NCI-H526 (cell line): ENCODE results near the gene NSMCE1.
"Not testable (repeated sequence)": the region's sequence is repeated elsewhere in the genome, so short reads cannot be mapped to it uniquely, and the experiment has no call there.

ENCODE experiments used
- DNase-seq, 2 experiments: peaks; one replicate each; lab custom pipeline; 2025; lab: John Stamatoyannopoulos, UW

NSMCE1 gene

GRCh38 chr16:27272076-27272475 lies 3.5 kb upstream of the NSMCE1 start:
- no peak for DNase-seq

DNA sequence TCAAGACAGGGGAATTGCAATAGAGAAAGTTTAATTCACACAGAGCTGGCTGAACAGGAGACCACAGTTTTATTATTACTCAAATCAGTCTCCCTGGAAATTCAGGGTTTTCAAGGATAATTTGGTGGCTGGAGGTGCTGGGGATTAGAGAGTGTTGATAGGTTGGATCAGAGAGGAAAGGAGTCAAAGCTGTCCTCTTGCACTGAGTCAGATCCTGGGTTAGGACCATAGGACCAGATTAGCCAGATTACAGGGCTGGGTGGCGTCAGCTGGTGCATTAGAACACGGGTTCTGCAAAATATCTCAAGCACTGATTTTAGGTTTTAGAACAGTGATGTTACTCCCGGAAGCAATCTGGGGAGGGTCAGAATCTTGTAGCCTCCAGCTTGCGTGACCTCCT lies 1.8 kb upstream of the NSMCE1 start:
- no peak for DNase-seq

- DNase-seq = no peak
These were observed 953 bp upstream of the NSMCE1 start for GRCh38 chr16:27269300-27270150.

DNA sequence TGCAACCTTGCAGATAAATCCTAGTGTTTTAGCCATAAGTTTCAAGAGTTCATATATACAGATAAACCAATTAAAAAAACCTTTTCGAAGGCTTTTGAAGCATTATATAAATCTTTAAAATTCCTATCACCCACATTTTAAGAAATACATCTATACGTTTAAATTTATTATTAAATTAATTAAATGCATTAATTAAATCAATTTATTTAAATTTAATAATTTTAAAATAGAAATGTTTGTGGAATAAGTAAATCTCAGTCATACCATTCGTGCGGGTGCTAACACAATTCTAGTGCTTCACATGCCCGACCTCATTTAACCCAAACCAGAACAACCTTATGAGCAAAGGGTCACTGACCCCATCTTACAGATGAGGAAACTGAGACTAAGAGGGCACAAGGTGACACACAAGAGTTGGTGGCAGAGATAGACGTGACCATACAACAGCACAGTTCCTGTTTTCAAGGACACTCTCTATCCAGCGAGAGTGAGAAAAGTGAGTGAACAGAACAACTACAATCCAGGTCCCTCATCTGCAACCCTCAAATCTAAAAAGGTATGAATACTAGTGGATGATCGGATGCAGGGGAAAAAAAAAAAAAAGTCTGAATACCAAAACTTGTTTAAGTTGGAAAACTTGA lies 1.4 kb downstream of the NSMCE1 start:
- no peak for DNase-seq

- no peak for DNase-seq
These were observed 2.6 kb downstream of the NSMCE1 start for GRCh38 chr16:27265982-27266381.

- DNase-seq = no peak
These were observed 4.4 kb downstream of the NSMCE1 start for GRCh38 chr16:27264151-27264550.

DNA sequence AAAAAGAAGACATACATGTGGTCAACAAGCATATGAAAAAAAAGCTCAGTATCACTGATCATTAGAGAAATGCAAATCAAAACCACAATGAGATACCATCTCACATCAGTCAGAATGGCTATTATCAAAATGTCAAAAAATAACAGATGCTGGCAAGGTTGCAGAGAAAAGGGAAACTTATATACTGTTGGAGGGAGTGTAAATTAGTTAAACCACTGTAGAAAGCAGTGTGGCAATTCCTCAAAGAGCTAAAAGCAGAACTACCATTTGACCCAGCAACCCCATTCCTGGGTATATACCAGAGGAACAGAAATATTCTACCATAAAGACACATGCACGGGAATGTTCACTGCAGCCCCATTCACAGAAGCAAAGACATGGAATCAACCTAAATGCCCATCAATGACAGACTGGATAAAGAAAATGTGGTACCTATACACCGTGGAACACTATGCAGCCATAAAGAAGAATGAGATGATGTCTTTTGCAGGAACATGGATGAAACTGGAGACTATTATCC lies 5.6 kb downstream of the NSMCE1 start:
- peak in 1 of 2 experiments; percentile 4 for DNase-seq

DNA sequence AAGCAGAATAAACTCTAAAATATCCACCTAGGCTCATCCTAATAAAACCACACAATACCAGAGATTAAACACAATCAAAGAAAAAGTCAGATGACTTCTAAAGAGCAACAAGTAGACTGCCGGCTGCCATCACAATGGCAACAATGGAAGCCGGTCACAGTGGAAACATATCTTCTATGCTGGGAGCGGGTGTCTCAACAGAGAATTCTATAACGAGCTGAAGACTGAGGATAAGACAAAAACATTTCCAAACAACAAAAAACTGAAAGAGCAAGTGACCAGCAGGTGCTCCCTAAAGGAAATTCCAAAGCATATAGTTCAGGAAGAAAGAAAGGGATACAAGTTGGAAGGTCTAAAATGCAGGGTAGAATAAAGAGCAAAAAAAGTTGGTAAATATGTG lies 8.9 kb downstream of the NSMCE1 start:
- no peak for DNase-seq

GRCh38 chr16:27258241-27258734 lies 10.3 kb downstream of the NSMCE1 start:
- no peak for DNase-seq

DNA sequence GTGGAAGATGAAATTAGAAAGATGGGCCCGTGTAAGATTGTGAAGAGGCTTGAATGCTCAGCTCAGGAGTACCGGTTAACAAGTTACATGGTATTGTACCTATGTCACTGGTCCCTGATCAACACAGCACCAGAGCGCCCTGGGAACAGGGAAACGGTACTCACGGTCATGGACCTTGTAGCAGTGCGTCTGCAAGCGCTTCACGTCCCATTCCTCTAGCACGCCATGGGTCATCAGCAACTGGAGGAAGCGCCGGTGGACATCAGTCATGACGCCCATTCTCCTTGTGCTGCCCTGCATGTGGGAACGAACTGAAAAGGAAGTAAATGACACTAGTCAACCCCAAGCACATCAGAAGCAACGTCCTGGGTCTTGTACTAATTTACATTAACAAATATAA lies 11.3 kb downstream of the NSMCE1 start:
- DNase-seq = no peak

- DNase-seq = no peak
These were observed 11.7 kb downstream of the NSMCE1 start for GRCh38 chr16:27256861-27257260.

- DNase-seq = no peak
These were observed 14.2 kb downstream of the NSMCE1 start for GRCh38 chr16:27254262-27254811.

- no peak for DNase-seq
These were observed 15.0 kb downstream of the NSMCE1 start for GRCh38 chr16:27253526-27253930.

DNA sequence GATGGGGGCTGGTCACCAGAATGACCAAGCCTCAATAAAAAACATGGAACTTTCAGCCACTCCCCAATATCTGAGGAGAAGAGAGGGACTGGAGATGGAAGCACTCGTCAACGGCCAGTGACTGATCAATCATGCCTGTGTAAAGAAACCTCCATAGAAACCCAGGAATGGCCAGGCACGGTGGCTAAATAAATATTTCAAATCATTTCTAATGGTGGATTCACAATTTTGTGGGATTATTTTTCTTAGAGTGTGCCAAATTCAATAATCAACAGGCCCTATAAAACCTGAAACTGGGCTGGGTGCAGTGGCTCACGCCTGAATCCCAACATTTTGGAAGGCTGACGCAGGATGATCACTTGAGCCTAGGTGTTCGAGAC lies 16.4 kb downstream of the NSMCE1 start:
- no peak for DNase-seq

GRCh38 chr16:27251541-27252205 lies 16.9 kb downstream of the NSMCE1 start:
- no peak for DNase-seq

DNA sequence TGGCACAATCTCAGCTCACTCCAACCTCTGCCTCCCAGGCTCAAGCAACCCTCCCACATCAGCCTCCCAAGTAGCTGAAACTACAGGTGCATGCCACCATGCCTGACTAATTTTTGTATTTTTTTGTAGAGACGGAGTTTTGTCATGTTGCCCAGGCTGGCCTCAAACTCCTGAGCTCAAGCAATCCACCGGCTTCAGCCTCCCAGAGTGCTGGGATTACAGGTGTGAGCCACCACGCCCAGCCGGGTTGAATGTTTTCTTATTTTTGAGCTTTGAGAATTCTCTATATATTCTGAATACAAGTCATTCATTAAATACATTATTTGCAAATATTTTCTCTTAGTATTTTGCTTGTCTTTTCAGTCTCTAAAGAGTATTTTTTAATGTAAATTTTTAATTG lies 19.7 kb downstream of the NSMCE1 start:
- not testable (repeated sequence) for DNase-seq

DNA sequence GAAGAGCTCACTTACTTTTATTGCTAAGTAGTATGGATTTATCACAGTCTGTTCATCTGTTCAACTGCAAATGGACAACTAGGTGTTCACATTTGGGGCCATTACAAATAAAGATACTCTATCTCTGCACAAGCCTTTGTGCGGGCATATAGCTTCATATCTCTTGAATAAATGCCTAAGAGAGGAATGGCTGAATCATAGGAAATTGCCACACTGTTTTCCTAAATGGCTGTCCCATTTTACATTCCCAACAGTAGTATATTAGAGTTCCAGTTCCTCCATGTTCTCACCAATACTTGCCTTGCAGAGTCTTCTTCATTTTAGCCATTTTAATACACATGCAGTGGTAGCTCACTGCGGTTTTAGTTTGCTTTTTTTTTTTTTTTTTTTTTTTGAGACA lies 20.5 kb downstream of the NSMCE1 start:
- DNase-seq = no peak

DNA sequence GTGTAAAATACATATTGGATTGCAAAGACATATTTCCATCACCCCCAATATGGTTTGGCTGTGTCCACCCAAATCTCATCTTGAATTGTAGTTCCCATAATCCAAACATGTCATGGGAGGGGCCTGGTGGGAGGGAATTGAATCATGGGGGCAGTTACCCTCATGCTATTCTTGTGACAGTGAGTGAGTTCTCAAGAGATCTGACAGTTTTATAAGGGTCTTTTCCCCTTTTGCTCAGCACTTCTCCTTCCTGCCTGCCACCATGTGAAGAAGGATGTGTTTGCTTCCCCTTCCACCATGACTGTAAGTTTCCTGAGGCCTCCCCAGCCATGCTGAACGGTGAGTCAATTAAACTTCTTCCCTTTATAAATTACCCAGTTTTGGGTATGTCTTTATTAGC lies 21.5 kb downstream of the NSMCE1 start:
- DNase-seq = not testable (repeated sequence)

DNA sequence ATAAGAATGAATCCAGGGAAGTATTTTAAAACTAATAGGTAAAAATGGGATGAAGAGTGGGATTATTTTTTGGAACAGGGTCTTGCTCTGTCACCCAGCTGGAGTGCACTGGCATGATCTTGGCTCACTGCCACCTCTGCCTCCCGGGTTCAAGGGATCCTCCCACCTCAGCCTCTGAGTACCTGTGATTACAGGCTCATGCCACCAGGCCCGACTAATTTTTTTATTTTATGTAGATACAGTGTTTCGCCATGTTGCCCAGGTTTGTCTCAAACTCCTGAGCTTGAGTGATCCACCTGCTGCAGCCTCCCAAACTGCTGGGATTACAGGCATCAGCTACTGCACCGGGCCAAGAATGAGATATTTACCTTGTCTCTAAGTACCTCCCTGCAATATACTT lies 22.1 kb downstream of the NSMCE1 start:
- no peak for DNase-seq

- no peak for DNase-seq
These were observed 23.0 kb downstream of the NSMCE1 start for GRCh38 chr16:27245276-27246172.

DNA sequence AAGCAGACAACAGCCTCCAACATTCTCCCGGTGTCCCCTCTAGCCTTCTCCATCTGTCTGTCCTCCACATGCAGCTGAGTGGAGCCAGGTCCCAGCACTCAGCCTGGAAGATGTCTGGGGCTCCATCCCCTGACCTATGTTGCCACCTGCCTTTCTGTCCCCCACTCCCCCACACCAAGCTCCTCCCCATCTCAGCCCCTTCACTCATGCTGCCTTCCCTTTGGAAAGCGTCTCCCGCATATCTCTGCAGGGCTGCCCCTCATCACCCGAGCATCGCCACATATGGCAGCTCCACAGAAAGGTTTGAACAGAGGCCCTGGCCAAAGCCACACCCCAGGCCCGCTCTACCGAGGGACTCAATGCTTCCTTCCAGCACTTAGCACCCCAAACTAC lies 24.2 kb downstream of the NSMCE1 start:
- DNase-seq = no peak
